CD4-positive, alpha-beta T cell treated with Interleukin-15 for 4 hours (primary cell): Measurements from ENCODE around the gene PARD3.

Experiments
- DNase-seq: peaks from one replicate; pipeline ENCODE4 v3.0.0-alpha.2; 2020; ENCODE audit warnings: low spot score

Gene PARD3

DNA sequence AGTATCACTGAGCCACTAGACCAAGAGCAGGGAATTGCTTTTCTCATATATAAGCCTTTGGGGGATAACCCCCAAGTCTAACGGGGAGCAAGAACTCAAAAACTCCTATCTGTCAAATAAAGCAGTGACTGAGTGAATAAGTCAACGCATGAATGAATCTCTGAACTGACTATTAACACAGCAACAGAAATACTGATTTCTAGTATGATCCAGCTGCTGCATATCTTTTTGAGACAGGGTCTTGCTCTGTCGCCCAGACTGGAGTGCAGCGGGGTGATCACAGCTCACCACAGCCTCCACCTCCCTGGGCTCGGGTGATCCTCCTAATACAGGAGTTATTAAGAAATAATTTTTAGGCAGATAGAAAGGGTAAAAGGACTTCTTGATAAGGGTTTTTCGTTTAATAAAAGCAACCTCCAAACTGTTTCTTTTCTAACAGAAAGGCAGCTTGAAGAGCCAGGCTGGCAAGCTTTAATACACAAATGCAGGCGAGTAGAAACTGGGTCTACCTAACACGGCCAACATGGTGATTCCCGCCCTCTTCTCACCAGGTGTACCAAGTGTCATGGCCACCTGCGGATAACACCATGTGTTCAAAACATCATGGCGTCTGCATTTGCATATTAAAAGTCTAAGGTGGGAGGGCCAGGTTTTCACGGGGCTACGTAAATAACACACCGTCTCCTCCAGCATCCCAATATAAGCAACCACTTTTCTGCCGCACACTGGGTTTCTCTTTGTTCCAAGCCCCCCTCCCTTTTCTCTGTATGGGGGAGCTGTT, 631.9 kb downstream of the PARD3 start:
- DNase-seq, result no peak

DNA sequence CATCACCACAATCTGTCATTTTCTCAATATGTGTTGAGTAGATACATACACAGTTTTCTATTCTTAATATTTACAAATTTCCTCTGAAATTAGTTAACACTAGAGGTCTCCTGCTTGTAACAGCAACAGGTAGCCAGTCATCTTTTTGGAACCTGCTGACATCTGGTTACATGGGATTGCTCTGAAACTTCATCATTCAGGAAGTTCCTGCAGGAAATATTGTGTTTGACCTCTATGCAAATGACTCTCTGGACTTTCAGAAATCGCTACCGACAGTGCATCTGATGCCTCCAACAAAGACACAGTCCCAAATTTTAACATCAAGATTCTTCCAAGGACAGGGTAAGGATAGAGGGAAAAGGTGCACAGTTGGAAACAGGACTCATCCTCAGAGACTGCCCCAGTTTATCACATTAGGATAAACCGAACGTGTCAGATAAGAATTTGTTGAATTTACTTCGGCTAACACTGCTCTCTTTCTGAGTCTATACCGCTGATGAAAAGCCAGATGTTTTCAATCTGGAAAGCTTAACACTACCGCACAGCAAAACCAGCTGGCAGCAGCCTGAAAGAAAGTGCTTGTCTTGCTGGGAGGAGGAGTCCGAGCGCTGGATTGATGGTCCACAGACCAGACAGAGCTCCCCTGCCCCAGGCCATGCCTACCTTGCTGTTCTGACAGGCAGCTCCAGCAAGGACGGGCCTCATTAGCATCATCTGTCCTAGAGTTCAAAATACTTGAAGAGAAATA, 633.4 kb downstream of the PARD3 start:
- no peak for DNase-seq

DNA sequence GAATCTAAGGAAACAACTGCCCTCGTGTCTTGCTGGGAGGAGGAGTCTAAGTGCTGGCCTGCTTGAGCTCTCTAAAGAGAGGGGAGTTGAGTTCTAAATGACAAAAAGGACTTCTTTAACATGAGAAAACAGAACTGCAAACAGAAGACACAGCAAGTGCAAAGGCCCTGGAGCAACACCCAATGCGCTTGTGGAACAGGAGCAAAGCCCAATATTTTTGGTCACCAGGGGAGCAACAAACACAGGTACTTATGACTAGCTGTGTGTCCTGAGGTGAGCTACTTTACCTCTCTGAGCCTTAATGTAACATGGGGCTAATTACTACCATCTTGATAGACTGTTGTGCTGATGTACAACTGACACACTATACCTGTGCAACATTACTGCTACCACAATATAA, 634.3 kb downstream of the PARD3 start:
- no peak for DNase-seq

DNA sequence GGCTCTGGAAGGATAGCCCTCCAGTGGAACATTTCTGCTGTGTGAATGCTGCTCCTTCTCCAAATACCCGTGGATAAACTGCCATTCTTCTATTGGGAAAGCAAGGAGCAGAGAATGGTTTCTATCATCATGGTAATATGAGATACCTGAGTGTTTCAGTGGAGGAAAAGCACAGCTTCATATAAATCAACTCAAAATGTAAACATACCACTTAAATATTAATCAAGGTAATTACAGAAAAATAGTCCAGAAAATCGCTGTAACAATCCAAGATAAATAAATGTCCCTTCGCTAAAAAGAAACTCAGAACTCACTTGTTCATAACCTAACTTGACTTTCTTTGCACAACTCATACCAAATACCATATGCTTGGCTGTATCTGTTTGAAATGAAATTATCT, 635.8 kb downstream of the PARD3 start:
- DNase-seq, result no peak

DNA sequence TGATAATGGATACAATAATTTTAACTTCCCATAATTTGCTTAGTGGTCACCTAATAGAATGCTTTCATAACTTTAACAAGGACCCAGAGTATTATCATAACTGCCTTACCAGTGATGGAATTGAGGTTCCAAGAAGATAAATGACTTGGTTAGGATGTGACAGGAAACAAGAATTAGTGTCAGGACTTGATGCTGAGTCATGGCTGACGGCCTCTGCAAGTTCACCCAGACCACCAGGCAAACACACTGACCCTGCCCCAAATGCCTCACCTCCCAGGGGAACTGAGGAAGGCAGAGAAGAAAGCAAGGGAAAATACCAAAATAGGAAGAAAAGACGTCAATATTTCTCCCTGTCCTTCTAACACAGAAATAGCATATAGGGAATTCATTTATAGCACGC, 636.3 kb downstream of the PARD3 start:
- DNase-seq, result no peak

DNA sequence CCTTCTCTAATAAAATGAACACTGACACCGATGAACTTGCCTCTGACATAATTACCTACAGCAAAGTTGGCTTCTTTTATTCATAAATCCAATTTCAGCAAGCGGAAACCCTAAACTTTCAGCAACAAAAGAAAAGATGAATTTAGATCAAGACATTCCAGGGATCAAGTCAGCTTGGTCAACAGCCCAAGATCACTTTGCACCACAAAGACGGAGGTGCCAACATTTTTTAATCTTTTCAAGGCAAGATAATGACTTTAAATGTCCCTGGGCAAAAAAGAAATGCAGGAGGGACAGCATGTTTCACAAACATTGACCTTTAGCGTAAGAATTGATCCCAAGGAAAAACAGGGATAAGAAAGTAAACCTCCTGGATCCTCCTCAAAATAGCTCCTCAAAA, 636.9 kb downstream of the PARD3 start:
- no peak for DNase-seq

DNA sequence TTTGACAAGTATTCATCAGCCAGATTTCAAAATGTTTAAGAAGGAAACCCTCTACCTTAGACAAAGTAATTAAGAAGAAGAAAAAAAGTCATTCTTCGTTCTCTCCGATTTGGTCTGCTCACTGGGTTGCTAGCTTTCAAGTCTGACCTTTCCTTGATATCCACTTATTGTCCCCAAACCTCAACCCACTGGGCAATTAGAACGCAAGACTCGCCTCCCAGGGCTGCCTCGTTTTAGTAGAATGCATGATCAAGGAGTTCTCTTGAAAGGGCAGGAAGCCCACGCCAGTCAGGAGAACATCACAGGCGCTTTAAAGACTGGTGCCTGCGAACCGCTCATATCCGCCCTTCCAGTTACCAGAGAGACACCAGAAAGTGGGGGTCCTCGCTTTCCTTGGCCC, 637.7 kb downstream of the PARD3 start:
- no peak for DNase-seq

DNA sequence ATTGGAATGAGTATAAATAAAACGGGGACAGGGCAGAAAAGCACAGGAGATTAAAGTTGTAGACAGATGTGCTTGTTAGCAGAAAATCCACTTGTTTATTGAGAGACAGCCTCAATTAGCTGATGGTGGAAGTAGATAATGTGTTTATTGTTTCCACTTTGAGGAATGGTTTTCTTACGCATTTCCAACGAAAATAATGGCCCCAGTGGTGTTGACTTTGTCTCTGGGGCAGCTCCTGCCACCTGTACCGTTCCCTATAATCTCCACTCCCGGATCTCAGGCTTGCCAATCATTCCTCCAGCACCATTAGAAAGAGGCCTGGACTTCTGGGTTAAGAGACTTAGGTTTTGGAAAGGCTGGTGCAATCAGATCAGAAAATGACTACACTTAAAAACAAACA, 638.7 kb downstream of the PARD3 start:
- no peak for DNase-seq

DNA sequence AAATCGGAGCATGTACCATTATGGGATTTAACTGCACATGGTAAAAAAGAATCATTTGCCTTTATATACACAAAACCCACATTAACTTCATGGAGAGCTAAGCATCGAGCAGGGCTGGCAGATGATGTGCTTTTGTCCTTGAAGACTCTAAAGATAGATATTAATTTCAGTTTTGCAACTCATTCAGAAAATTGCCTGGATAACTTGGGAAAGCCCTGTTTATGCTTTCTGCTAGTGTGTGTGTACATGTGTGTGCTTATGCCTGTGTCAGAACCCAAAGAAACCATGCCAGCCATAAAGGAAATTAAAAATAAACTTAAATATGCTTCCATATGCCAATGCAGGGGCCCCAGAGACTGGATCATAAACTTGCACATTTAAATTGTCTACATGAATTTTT, 640.0 kb downstream of the PARD3 start:
- DNase-seq, result no peak

DNA sequence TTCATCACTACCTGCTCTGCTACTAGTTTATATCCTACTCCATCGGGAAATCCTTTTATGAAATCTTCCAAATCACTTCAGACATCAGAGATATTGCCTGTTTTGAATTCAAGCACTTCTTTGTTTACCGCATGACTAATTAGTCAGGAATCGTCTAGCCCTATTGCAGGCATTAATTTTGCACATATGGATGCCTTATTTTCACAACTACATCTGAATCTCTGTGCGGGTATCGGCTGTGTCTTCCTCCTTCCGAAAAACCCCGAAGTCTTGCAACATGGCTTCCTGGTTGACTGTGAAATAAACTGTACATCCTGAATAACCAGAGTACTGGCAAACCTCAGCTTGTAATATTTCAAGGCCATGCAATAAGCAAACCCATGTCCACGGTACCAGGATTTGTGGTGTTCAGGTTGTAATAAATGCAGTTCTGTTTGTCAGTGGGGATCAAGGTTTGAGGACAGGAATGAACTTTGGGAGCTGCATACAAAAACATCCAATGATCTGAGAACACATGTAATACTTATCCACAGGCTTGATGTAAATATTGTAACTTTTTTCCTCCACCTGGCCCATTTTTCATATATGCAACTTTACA, 642.1 kb downstream of the PARD3 start:
- DNase-seq, result no peak

DNA sequence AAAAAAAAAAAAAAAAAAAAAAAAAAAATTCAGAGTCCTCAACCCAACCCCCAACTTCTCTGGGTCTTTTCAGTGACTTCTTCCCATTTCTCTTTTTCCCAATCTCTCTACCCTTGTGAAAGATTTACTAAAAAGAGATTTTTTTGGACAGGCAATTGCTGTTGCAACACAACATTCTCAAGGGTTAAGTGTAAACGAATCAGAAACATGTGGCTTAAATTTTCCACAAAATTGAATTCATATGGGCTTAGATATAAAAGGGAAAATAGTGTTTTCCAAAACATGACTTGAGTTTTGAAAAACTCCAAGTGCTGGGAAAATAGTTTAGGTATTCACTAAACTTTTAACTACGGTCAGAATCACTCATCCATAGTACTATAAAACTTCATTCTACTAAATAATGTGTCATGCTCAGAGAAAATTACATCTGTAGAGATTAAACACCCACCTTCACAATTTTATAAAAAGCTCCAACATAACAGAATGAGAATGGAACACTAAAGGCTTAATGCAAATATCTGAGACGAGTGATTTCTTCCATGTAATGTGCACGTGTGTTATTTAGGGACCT, 643.1 kb downstream of the PARD3 start:
- DNase-seq, result no peak

DNA sequence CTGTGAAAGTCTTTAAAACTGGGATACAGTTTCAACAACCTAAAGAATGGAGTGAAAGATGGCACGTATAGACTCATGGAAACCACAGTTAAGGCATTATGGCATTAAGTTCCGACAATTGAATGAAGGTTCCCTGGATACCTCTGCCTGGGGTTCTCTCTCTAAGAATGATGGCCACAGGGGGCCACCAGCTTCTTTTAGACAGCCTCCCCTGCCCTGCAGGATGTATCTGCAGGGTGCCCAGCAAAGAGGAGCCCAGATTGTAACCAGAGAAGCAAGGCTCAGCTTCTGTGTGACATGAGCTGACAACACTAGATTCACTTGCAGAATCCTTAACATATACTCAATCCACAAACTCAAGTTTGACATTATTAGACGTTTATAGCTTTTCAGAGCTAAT, 645.4 kb downstream of the PARD3 start:
- no peak for DNase-seq

DNA sequence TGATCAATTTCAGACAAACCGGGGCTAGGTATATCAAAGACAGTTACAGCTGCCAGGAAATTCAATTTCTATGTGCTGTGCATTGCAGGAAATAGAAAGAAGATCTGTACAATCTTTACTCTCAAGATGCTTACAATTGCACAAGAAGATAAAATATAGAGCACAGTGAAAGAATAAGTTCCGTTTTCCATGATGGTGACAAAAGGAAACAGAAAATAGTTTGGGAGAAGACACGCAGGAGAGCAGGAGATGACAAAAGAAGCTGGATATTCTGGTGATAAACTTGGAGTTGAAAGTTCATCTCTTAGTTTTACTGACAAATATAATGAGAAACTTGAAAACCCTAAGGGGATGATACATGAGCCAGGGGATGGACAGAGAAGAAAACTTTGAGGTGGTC, 646.0 kb downstream of the PARD3 start:
- no peak for DNase-seq

DNA sequence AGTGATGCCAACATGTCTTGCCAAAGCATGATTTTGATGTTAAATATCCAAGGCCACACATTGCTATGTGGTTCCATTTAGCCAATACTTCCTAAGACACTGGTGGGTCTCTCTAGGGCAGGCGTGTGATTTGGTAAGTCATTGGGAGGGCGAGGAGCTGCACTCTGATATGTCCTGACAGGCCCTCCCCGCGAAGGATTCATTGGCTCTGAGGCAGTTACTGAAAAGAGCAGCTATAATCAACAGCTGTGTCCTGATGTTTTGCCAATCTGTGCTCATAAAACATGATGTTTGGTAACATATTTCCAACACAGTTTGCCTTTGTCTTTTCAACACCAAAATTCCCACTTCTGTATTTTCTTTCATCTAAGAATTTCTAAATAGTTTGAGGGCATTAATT, 646.7 kb downstream of the PARD3 start:
- no peak for DNase-seq

DNA sequence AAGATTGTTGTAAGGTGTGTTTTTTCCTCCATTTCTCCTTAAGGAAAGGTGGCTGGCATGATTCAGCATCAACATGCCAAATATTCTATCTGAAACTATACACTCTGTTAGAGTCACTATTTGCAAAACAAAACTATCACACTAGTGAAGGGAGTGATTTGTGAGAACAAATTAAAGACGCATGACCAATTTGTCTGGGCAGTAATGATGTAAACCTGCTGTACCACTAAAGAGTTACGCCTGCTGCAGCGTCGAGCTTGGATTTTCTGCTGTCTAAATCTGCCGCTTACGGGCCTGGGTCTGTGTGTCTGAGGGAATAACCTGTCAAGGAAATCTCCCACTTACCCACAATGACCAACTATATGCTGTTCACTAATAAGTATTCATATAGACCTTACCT, 648.3 kb downstream of the PARD3 start:
- DNase-seq, result no peak

DNA sequence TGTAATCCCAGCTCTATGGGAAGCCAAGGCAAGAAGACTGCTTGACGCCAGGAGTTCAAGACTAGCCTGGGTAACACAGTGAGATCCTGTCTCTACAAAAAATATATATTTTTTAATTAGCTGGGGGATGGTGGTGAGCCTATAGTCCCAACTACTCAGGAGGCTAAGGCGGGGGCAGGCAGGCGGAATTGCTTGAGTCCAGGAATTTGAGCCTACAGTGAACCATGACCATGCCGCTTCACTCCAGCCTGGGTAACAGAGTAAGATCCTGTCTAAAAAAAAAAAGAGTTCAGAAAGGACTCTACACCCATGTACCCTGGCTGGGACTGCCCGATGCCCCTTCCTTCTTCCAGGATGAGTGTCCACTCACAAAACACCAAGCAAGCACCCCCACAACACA, 648.7 kb downstream of the PARD3 start:
- DNase-seq, result no peak

DNA sequence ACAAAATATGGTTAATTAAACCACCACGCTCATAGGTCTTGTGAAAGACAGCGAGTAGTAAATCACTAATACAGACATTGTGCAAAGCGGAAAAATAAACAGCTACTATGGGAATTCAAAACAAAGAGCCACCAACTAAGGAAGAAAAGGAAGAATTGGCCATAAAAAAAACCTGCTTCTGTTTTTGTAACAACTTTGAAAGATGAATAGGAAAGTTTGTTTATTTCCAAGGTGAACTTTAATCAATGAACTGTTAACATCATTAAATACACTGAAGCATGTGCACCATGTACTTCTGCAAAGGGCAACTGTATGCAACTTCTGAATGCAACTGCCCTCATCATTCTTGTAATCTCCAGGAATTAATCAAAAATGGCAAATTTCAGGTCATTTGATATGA, 651.1 kb downstream of the PARD3 start:
- no peak for DNase-seq

DNA sequence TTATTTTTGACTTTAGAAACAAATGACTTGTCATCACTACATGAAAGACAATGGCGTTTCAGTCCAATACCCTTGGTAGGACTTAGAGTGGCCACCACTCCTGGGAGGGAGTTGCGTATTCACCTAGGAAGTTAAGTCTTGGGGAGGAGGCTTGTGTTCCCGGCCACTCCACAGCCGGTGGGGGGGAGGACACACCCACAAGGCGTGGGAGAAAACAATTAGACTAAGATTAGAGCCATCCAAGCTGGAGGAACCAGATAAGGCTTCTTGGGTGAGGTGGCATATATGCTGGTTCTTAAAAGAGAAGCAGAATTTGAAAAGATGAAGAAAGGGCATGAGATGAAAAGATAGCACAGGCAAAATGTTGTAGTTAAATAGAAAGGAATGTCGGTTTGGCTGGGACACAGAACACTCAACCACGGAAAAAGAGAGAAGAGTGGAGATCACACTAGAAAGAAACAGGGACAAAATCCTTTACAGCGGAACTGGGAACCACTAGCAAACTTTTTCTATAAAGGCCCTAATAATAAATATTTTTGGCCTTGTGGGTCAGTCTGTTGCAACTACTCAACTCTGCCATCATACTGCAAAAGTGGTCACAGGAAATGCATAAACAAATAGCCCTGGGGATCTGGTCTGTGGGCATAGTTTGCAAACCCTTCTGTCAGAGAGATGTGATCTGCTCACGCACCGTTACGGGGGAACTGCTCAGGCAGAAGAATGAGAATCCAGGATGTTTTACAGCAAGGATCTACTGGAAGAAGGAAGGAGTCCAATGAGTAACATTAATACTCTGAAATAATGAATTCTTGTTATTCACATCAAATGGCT, 651.8 kb downstream of the PARD3 start:
- DNase-seq, result no peak

DNA sequence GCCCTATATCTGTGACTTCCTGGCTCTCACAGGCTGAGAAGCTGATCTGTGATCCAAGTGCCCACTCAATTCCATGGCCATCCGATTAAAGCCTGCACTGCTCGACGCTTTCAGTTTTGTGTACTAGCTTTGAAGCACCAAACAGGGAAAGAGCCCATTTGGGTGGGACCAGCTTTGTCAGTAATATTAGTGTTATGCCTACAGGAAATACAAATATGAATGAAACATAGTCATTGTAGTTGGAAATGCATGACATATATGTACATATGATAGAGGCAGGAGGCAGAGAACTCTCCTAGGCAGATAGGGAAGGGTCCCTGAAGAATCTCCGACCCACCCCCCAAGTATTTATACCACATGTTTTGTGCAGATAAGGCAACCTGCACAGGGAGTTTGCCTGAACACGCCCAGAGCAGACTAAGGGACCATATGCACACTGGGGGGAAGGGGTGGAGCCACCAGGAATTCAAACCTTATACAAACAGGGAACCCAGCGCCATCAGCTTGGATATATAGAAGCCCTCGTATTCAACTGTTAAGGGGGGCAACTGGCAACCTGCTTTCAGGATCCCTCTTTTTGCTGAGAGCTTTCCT, 653.2 kb downstream of the PARD3 start:
- no peak for DNase-seq

DNA sequence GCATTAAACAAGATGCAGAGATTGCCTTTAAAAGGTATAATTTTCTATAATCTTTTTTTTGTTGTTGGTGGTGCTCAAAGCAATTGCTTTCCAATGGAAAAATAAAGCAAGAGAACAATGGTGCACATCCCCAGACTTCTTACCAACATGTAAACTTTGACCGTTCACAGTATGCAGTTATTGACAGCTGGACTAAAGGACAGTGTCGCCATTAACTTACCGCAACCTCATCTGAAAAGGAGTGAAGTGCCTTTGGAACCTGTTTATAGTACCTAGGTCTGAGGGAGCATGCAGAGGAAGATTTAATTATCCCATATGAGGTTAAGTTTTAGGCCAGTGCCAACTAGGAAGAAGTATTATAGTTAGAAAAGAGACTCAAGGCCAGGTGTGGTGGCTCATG, 654.5 kb downstream of the PARD3 start:
- DNase-seq, result no peak

DNA sequence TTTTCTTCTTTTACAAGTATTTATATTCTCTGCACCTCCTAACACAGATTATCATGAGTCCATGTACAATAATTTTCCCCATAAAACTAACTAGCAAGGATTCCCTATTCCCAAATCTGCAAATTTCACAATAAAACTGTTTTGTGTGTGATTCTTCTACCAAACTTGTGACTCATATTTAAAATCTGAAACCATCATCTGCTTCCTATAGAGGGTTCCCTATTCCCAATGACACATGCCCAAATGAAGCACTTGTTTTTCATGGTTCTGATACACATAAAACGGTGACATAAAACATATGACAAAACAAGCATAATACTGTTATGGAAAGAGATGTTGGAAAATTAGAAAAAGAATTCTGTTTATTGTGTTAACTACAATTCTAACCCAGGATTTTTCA, 657.6 kb downstream of the PARD3 start:
- DNase-seq, result no peak
